Left renal cortex interstitium (tissue), 4 donors: ENCODE data around the gene LSP1. TPM values are rescaled to one million over a fixed set of nuclear protein-coding genes. Genes with fewer than 3 reads are reported as not detected.

Experiments used
- DNase-seq, 4 donors: peaks; one replicate each; pipeline ENCODE4 v3.0.0-alpha.2; 2013; ENCODE audit warnings: low read depth in 4 of 4, low spot score in 2 of 4, missing footprints in 1 of 4
- polyA plus RNA-seq, 4 donors: library from polyadenylated mRNA; unstranded; fragments of 120-200 nt; gene quantifications; one replicate each; pipeline ENCODE4 v1.2.1, GENCODE V29; 2013; ENCODE audit not compliant: insufficient read length in 4 of 4

The LSP1 gene
- polyA plus RNA-seq, 4 donors = 4.6 to 7.8 (median 6.3) TPM

DNA sequence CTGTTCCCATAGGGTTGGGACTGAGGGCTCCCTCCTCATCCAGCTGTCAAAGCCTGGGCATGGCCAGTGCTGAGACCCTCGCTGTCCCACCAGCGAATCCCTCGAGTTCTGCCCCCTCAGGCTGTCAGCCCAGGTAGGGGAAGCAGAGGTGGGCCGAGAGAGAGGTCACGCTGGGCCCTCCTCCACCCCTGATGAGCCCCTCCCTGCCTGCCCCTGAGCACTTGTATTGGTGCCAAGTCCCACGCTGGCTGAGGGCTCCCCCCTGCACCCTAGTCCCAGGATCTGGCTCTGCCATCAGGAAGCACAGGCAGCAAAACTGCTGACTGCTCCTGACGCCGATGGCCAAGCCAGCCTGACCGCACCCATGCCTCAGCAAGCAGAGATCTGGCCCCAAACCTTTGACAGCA is 35.5 kb downstream of the LSP1 start:
- DNase-seq = no peak

DNA sequence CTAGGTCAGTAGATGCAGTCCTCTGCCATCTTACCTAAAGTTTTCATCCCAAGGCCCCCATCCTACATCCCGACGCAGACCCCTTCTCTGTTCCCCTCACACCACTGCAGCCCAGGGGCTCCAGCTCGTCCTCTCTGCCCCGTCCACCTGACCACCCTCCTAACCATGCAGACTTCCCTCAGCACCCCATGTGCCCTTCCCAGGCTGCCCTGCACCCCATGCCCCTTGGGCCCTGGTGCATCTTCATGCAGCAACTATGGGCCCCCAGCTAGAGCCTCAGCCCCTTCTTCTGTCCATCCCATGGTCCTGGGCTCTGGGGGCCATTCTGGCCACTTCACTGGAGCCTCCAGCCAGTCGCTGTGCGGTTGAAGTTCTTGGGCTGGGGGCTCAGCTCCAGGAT is 35.9 kb downstream of the LSP1 start:
- DNase-seq = no peak

DNA sequence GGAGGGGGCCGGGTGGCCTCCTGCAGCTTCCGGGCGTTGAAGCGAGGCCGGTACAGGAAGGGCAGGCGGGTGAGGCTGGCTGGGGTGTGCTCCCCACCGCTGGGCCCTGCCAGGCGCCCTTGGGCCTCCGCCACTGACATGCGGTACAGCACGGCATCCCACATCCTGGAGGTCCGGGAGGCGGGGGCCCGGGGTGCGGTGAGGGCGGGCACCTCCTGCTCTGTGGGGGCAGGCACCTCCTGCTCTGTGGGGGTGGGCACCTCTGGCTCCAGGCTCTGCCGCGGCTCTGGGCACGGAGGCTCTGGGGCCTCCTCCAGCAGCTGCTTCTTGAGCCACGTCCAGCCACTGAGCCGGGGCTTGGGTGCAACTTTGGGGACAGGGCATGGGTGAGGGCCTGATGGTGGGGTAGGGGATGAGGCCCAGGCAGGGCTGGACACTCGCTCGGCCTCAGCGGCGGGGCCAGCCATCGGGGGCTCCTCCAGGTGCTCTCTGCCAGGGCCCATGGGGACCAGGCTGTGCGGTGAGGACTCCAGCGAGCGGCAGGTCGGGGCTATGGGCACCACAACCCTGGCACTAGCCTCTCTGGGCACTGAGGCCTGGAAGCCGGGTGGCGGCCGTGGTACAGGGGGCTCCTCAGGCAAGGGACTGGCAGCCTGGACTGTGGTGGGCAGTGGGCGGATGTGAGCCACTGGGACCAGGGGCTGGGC is 36.5 kb downstream of the LSP1 start:
- no peak for DNase-seq

DNA sequence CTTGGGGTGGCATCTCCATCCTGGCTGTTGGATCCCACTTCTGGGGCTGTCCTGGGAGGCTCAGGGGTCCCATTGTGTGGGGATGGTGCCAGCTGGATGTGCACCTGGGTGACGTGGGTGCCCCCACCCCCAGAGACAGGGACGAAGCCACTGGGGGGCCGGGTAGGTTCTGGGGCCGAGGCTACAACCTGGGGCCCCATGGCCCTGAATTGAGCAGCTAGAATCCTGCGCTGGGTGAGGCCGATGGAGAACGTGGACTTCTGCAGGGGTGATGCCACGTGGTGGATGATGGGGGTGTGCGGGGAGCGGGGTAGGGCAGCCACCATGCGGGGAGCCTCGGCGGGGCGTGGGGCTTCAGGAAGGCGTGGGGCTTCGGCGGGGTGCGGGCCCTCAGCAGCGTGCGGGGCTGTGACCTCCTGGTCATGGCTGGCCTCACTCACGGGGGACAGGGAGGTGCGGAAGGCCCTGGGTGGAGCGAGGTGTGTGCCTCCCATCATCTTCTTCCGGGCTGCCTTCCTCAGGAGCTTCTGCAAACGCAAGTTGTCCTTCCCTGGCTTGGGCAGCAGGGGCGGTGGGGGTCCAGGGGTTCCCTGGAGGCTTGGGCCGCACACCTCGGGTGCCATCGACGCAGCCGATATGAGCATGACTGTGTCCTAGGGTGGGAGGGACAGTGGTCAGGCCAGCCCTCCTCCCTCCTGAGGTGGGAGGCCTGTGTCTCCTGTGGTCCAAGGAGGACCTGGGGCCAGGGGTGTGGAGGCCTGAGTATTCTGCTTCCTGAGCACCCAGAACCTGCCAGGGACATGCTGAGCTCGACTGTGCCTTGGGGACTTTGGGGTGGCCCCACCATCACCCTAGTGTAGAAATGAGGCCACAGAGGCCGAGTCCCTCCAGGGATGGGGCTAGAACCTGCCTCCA is 37.3 kb downstream of the LSP1 start:
- no peak for DNase-seq

DNA sequence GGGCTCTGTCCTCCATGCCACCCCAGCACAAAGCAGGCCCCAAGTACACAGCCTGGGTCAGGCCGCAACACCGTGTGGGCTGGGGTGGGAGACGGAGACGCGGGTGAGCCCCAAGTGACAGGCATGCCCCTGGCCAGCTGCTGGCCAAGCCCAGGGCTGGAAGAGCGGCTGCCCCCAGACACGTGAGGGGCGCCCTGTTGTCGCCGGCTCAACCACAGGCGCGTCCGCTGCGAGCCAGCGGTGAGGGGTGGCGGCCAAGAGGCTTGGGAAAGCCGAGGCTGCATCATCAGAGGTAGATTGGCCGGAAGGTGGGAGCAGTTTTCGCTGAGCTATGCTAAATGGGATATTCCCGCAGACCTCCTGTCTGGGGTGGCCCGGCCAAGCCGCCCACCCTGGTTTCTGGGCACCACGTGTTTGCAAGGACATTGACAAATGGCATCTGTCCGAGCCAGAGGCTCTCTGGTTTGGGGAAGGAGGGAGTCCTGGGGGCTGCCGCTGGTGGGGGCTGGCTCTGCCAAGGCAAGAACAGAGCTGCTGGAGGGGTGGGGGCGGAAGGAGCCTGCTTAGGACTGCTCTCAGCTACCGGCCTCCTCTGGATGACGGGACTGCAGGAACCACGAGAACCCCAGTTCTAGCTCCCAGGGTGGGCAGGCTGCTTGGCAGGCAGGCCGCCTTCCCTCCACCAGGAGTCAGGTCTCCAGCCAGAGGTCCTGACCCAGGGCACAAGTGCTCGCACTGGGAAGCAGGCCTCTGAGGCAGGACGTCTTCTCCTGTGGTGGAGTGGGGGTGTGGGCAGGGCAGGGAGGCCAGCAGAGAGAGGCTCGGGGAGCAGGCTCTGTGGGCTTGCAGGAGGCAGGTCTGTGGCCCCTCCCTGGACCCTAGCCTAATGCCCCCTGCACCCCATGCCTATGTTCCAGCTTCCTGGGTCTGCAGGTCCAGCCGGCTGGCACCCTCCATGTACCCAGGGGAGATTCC is 38.3 kb downstream of the LSP1 start:
- no peak for DNase-seq

DNA sequence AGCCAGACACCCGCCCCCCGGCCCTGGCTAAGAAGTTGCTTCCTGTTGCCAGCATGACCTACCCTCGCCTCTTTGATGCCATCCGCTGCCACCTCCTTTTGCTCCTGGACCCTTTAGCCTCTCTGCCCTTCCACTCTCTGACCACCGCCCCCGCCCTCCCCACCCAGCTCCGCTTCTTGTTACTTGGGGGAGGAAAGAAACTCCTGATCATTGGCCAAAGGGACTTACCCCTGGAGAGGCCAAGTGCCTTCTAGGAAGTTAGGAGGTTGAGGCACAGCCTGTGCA is 38.9 kb downstream of the LSP1 start, which contains the start of gene PRR33:
PRR33 (minus strand) TSS at position 65 of the 285 bp plus-strand sequence. CDS start 1,311 bp downstream, outside the sequence.
- no peak for DNase-seq

DNA sequence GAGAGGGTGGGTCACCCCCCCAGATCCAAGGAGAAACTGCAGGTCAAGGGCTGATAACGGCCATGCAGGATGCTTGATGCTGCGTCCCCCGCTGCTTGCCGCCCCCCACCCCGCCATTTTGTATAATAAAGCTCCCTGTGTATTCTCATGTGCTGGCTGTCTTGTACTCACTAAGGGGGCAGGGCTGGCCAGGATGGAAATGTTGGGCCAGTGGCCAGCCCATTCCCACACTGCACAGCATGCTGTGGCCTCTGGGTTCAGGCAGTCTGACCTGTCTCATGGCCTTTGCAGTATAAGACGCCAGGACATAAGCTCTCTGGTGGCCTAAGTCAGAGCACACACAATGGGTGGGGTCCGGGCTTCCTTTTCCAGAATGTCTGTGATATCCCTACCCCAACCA is 39.2 kb downstream of the LSP1 start:
- no peak for DNase-seq

DNA sequence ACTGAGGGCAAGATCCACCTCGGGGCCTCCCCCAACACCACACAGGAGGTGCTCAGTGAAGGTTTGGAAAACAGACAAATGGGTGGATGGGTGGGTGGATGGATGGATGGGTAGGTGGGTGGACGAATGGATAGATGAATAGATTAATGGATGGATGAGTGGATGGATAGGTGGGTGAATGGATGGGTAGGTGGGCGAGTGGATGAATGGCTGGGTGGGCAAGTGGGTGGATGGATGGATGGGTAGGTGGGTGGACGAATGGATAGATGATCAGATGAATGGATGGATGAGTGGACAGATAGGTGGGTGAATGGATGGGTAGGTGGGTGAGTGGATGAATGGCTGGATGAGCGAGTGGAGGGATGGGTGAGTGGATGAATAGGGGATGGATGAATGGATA is 39.7 kb downstream of the LSP1 start:
- DNase-seq = no peak

DNA sequence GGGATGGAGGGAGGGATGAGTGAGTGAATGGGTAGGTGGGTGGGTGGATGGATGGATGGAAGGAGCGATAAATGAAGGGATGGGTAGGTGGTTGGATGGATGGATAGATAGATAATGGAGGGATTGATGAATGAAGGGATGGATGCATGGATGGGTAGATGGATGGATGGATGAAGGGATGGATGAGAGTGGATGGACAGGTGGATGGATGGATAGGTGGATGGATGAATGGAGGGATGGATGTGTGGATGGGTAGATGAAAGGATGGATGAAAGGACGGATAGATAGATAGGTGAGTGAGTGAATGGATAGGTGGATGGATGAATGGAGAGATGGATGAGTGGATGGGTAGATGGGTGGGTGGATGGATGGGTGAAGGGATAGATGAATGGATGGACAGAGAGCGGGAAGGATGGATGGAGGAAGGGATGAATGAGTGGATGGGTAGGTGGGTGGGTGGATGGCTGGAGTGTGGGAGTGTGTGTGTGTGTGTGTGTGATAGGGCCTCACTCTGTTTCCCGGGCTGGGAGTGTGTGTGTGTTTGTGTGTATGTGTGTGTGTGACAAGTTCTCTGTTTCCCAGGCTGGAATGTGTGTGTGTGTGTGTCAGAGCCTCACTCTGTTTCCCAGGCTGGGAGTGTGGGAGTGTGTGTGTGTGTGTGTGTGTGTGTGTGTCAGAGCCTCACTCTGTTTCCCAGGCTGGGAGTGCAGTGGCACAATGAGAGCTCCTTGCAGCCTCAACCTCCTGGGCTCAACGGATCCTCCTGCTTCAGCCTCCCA is 40.9 kb downstream of the LSP1 start:
- no peak for DNase-seq

DNA sequence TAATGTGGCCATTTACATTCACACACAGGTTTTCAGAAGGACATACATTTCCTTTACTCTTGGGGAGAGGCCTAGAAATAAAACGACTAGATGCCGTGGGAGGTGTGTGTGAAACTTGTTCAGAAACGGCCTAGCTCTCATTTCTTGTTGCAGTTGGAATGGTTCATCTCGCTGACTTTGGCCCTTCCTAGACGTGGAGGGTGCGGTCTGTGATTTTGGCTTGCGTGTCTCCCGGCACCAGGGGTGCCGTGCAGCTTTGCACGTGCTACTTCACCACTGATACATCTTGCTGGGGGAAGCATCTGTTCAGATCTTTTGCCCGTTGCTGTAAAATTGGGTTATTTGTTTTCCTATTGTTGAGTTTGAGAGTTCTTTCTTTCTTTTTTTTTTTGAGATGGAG is 41.9 kb downstream of the LSP1 start:
- no peak for DNase-seq

DNA sequence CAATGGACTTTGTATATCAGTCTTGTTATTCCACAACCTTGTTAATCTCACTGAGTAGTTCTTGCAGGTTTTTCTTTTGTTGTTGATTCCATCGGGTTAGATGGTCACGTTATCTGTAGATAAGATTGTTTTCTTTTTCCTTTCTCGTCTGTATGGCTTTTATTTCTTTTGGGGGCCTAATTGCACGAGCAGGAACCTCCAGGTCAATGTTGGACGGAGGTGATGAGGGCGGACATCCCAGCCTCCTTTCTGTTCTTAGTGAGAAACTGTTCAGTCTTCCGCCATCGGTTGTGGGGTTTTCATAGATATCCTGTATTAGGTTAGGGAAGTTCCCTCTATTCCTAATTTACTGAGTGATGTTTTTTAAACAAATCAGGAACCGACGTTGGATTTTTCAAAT is 43.6 kb downstream of the LSP1 start:
- DNase-seq = no peak

DNA sequence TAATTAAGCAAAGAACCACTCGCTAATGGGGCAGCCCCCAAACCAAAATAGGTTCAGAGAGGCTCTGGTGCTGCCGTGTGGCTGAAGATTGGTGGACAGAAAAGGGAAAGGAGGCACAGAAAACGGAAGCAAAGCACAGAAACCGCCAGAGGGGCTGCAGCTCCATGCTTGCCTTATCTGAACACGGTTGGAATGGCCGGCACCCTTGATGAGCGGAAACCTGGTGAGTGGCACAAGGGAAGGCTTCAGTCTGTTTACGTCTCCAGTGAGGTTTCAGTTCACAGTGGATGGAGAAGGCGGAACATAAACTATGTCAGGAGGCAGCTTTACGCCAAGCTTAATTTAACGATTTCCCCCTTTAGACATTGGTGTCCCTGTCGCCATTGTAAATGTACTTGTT is 44.0 kb downstream of the LSP1 start:
- DNase-seq = no peak

DNA sequence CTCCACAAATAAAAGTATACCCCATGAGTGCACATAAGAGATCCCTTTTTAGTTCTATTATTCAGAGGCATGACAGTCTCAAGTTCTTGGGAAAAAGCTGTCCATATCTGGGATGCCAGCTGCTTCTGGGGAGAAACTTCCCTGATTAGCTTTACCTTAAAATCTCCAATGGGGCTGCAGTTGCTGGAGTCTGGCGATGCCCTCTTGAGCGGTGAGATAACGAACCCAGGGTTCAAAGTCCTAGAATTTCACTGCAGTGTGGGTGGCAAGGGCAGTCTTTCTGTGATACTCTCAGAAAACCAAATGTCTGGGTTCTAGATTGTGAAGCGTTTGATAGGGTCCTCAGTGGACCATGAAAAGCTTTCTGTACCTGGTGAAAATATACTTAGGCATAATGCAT is 46.2 kb downstream of the LSP1 start:
- DNase-seq = no peak

DNA sequence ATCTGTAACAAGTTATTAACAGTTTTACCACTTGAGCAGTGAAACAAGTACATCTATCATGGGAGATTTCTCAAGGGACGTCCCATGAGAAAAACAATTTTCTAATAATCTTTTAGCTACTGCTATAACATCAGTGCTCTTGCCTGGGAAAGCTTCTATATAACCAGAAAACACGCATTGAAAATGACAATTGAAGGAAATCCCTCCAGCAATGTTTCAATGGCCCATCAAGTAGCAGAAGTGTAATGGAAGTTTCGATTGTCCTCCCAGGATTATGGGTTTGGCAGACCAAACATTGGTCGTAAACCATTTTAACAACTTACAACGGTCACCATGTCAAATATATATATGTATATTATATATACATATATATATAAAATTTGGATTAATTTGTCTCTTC is 46.8 kb downstream of the LSP1 start:
- DNase-seq = no peak

DNA sequence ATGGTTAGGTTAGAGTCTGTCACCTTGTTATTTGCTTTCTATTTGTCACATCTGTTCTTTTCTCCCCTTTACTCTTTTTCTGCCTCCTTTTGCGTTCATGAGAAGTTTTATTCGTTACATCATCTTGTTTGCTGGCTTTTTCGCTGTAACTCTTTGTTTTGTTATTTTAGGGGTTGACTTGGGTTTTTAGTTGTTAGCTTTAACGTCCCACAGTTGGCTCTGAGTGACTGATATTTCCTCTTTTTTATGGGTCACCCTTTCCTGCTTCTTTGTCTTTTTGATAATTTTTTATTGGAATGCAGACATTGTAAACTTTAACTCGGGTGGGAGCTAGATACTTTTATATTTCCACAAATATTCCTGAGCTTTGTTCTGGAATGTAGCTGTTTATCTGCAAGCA is 53.3 kb downstream of the LSP1 start:
- DNase-seq = no peak

DNA sequence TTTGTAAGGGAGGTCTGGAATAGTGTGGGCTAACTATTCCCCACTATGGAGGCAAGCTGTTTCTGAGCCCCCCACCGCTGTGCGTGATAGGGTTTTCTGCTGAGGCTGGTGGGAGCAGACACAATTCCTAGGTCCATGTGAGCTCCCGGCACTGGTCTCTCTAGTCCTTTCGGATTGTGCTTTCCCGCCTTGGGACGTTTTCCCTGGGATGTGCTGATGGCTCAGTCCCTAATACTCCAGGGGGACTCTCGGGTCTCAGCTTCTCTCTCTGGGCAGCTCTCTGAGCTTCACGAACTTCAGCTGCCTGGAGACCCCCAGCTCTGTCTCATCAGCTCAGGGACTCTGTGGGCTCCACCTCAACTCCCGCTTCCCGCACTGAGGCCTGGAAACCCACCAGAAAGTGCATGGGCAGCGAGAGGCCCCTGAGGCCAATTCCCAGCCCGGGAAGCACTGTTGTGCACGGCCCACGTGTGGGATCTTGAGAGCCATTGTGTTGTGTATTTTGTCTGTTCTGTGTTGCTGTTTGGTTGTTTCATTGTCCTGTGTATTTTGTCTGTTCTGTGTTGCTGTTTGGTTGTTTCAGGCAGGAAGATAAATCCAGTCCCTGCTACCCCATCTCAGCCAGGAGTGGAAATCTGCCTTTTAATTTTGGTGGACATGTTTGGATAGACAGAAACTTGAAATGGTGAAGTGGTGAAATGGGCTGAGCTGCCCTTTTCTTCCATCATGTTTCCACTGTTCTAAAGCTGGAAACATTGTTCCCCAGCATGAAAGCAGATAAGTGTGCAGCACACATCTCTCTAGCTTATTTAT is 53.9 kb downstream of the LSP1 start:
- no peak for DNase-seq

DNA sequence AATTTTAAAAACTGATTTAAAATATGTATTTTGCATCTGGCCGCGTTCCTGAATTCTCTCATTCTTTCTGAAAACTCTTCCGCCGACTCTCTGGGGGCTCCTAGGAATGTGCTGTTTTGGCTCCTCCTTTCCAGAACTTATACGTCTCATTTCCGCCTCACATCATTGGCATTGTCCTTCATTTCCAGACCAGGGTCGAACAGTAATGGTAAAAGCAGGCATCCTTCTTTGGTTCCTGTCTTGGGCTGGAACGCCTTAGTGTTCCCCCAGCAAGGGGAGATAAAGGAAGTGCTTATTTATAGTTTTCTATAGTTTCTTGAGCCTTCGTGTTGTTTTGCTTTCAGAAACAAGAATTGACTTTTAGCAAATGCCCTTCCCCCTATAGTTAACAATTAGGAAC is 55.7 kb downstream of the LSP1 start:
- DNase-seq = no peak

DNA sequence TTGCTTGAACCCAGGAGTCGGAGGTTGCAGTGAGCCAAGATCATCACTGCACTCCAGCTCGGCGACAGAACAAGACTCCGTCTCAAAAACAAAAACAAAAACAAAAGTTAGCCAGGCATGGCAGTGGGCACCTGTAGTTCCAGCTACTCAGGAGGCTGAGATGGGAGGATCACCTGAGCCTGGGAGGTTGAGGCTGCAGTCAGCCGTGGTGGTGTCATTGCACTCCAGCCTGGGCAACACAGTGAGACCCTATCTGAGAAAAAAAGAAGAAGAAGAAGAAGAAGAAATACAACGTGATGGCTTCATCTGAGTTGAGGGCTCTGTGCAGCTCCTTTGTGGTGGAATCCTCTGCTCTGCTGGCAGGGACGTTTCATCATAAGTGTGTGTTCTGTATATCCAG is 56.6 kb downstream of the LSP1 start:
- no peak for DNase-seq

DNA sequence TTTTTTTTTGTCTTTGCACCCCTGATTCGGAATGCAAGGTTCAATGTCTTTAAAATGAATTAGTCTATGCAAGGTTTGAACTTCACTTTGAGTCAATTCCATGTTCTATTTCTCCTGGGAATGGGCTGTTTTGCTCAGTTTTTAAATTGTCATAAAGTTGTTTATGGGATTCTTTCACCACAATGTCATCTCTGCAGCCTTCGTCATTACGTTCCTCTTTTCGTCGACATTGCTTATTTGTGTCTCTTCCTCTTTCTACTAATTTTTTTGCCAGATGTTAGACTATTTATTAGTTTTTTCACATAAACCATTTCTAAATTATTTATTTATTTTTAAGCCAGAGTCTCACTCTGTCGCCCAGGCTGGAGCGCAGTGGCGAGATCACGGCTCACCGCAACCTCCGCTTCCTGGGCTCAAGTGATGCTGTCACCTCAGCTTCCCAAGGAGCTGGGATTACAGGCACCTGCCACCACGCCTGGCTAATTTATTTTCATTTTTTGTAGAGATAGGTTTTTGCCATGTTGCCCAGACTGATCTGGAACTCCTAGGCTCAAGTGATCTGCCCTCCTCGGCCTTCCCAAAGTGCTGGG is 59.5 kb downstream of the LSP1 start:
- DNase-seq = no peak
